GM10266 (cell line): Measurements from ENCODE around the gene NUDT16.

Experiments
- DNase-seq: peaks from one replicate; pipeline ENCODE4 v3.0.0; 2012; ENCODE audit errors: extremely low spot score
- TF ChIP-seq, protein P1 (sequence below): IDR thresholded peaks from 2 replicates; pipeline ENCODE4 v1.5.1; 2012; ENCODE audit warnings: mild to moderate bottlenecking, low read depth; ENCODE audit not compliant: control insufficient read depth, insufficient read depth; ENCODE audit errors: missing control alignments

The NUDT16 gene

DNA sequence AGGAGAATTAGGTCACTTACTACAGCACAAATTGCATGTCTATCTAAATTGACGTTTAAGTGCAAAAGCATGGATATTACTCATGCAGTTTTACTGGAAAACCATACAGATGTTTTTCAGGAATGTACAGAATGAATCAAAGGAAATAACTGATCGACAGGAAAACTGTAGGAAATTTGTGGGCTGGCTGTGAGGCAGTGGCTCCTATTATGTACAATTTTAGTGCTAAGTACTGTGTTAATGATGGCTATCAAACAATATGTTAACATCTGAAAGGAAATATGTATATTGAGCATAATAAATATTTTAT, 6.9 kb downstream of the NUDT16 start:
- no peak for DNase-seq
- TF ChIP-seq, protein P1, sequence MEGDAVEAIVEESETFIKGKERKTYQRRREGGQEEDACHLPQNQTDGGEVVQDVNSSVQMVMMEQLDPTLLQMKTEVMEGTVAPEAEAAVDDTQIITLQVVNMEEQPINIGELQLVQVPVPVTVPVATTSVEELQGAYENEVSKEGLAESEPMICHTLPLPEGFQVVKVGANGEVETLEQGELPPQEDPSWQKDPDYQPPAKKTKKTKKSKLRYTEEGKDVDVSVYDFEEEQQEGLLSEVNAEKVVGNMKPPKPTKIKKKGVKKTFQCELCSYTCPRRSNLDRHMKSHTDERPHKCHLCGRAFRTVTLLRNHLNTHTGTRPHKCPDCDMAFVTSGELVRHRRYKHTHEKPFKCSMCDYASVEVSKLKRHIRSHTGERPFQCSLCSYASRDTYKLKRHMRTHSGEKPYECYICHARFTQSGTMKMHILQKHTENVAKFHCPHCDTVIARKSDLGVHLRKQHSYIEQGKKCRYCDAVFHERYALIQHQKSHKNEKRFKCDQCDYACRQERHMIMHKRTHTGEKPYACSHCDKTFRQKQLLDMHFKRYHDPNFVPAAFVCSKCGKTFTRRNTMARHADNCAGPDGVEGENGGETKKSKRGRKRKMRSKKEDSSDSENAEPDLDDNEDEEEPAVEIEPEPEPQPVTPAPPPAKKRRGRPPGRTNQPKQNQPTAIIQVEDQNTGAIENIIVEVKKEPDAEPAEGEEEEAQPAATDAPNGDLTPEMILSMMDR: no peak

DNA sequence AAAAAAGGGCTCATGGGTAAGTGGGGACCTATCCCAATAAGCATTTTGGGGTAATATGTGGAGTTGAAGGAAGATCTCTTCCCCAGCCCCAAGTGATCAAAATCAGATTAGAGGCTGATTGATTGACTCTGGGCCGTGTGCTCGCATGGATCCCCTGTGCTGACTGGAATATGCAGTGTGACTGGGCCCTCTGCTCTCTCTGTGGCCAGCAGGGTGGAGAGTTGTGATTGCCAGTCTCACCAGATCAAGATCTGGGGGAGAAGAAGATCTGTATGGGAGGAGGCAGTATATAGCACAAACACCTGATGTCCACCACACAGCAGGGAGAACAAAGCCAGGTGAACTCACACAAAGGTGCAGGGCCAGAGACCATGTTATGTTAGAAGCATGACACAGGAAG, 8.8 kb downstream of the NUDT16 start:
- no peak for DNase-seq
- TF ChIP-seq, protein P1: no peak

DNA sequence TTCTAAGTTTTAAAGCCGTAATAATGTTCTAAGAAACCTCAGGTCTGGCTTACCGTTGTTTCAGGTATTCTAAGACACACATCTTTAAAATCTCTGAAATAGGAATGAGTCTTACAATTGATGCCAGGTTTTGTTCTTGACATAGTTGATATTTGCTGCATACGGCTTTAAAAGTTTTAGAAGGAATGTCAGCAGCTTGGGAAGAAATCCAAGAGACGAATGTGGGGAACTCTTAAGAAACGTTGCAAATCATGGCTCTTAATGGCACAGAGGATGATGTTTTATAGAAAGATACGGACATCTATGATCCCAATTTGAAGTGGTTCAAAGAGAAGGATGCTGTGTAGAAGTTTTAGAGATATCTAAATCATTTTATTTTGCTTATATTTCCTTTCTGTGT, 11.5 kb downstream of the NUDT16 start:
- DNase-seq: no peak
- TF ChIP-seq, protein P1: no peak

DNA sequence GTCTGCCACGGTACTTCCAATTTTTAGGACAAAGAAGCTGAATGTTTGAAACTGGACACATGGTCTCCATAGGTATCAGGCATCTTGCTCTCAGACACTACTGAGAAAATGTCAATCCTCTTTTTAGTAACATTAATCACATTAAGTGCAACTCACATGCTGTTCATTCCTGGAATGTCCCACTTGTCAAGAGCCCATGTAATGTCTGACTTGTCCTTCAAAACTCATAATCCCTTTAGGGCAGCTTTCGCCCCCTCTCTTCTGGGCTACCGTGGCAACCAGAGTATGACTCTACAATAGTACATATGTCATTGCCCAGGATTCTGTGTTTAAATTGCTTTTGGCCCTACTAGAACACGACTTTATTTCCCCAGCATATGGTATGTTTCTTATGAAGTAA, 12.3 kb downstream of the NUDT16 start:
- TF ChIP-seq, protein P1: no peak
- no peak for DNase-seq

DNA sequence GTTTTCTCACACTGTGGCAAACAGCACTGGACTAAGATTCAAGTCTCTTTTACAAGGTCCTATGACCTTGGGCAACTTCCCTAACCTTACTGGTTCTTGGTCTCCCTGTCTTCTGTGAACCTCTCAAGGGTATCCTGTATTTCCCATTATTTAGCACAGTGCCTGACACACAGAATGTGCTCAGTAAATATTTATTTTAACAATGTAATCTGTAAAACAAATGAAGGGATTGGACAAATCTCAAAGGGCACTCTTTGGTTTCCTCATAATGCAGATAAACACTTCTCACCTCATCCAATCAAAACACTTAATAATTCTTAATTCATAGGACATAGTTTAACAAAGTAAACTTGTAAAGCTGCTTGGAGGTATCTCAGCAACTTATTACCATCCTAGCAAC, 12.8 kb downstream of the NUDT16 start:
- DNase-seq: no peak
- TF ChIP-seq, protein P1: no peak

DNA sequence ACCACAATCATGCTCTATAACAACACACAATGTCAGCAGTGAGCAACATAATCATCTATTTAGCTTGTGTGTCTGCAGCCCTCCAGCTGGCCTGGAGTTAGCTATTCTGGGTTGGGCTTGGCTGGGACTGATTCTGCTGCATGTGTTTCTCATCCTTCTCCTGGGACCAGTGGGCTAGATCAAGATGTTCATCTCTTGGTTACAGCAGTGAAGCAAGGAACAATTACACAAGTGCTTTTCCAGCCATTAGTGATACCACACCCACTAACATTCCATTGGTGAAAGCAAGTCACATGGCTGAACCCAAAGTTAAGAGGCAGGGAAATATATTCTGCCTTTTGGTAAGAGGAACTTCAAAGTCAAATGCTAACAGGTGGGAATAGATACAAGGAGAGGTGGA, 14.6 kb downstream of the NUDT16 start:
- DNase-seq: no peak
- TF ChIP-seq, protein P1: no peak

DNA sequence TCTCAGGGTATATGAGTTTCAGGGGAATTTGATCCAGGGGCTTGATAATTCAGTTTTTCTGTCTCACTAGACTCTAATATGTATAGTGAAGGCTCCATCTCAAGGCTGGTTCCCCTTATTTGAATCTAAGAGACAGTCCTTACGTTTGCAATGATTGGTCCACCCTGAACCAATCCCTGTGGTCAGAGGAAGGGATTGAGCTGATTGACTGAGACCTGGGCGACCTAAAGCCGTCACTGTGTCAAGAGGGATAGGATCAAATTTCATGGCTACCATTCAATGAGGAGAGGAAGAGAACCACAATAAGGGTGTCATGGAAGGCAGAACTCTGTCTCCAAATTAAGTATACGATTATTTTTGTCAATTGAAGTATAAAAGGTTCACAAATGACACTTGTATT, 16.3 kb downstream of the NUDT16 start:
- TF ChIP-seq, protein P1: no peak
- no peak for DNase-seq
